Liver (tissue), 9 donors: Measurements from ENCODE around the gene DOK1. TPM values are rescaled to one million over a fixed set of nuclear protein-coding genes. Genes with fewer than 3 reads are reported as not detected.

Experiments used
- DNase-seq: peaks from one replicate; pipeline ENCODE4 v3.0.0-alpha.2; 2017; ENCODE audit warnings: low spot score
- H3K27ac ChIP-seq, 2 donors: one replicate each; pipeline ENCODE4 v1.7.0; 2013; ENCODE audit warnings: inconsistent platforms in 2 of 2, low read length in 2 of 2, control low read depth in 1 of 2, low read depth in 1 of 2, mild to moderate bottlenecking in 1 of 2
- H3K27me3 ChIP-seq, 4 donors: one replicate each; pipeline versions ENCODE4 v1.6.1 to v1.7.0; 2013; ENCODE audit warnings: low read length in 3 of 4, inconsistent platforms in 1 of 4, mild to moderate bottlenecking in 1 of 4, moderate library complexity in 1 of 4; ENCODE audit not compliant: control insufficient read depth in 4 of 4, insufficient read depth in 4 of 4
- H3K36me3 ChIP-seq, 4 donors: one replicate each; pipeline versions ENCODE4 v1.6.1 to v1.7.0; 2013; ENCODE audit warnings: low read length in 3 of 4, mild to moderate bottlenecking in 3 of 4, low read depth in 1 of 4, moderate library complexity in 1 of 4; ENCODE audit not compliant: control insufficient read depth in 4 of 4, insufficient read depth in 3 of 4
- H3K4me1 ChIP-seq, 4 donors: one replicate each; pipeline versions ENCODE4 v1.6.1 to v1.7.0; 2013; ENCODE audit warnings: low read length in 3 of 4, mild to moderate bottlenecking in 3 of 4, moderate library complexity in 1 of 4; ENCODE audit not compliant: control insufficient read depth in 4 of 4, insufficient read depth in 4 of 4
- H3K4me3 ChIP-seq, 3 donors: one replicate each; pipeline versions ENCODE4 v1.6.1 to v1.7.0; 2013; ENCODE audit warnings: low read length in 3 of 3, control low read depth in 1 of 3, low read depth in 1 of 3, mild to moderate bottlenecking in 1 of 3
- H3K9ac ChIP-seq, 2 donors: one replicate each; pipeline ENCODE4 v1.7.0; 2013; ENCODE audit warnings: low read length in 2 of 2, mild to moderate bottlenecking in 2 of 2, moderate library complexity in 2 of 2, control low read depth in 1 of 2, low read depth in 1 of 2
- H3K9me3 ChIP-seq, 4 donors: one replicate each; pipeline versions ENCODE4 v1.6.1 to v1.7.0; 2013; ENCODE audit warnings: low read length in 3 of 4; ENCODE audit not compliant: control insufficient read depth in 4 of 4
- EGR1 ChIP-seq, 2 donors: IDR thresholded peaks; 2 replicates each; pipeline ENCODE4 v1.6.1; 2016 to 2018; ENCODE audit warnings: antibody characterized with exemption in 2 of 2, low read depth in 2 of 2
- FOXA1 ChIP-seq: IDR thresholded peaks from 2 replicates; pipeline ENCODE4 v1.6.1; 2016; ENCODE audit warnings: antibody characterized with exemption
- FOXA2 ChIP-seq: IDR thresholded peaks from 2 replicates; pipeline ENCODE4 v1.6.1; 2016; ENCODE audit warnings: antibody characterized with exemption
- GABPA ChIP-seq, 2 donors: IDR thresholded peaks in 1 of 2; conservative IDR thresholded peaks in 1 of 2; 2 replicates each; pipeline ENCODE4 v1.6.1; 2016; ENCODE audit warnings: antibody characterized with exemption in 2 of 2, mild to moderate bottlenecking in 1 of 2, moderate library complexity in 1 of 2
- HNF4A ChIP-seq, 2 donors: conservative IDR thresholded peaks; 2 replicates each; pipeline ENCODE4 v1.6.1; 2016; ENCODE audit warnings: antibody characterized with exemption in 2 of 2, mild to moderate bottlenecking in 2 of 2
- HNF4G ChIP-seq: IDR thresholded peaks from 2 replicates; pipeline ENCODE4 v1.6.1; 2016; ENCODE audit warnings: antibody characterized with exemption
- JUND ChIP-seq, 2 donors: IDR thresholded peaks; 2 replicates each; pipeline ENCODE4 v1.6.1; 2016; ENCODE audit warnings: antibody characterized with exemption in 2 of 2
- NR2F2 ChIP-seq: IDR thresholded peaks from 2 replicates; pipeline ENCODE4 v1.6.1; 2016; ENCODE audit warnings: antibody characterized with exemption
- RAD21 ChIP-seq, 2 donors: IDR thresholded peaks; 2 replicates each; pipeline ENCODE4 v1.6.1; 2016; ENCODE audit warnings: antibody characterized with exemption in 2 of 2, mild to moderate bottlenecking in 2 of 2
- SP1 ChIP-seq: IDR thresholded peaks from 2 replicates; pipeline ENCODE4 v1.6.1; 2018; ENCODE audit warnings: antibody characterized with exemption, mild to moderate bottlenecking
- YY1 ChIP-seq: IDR thresholded peaks from 2 replicates; pipeline ENCODE4 v1.6.1; 2016; ENCODE audit warnings: antibody characterized with exemption, mild to moderate bottlenecking
- WGBS: extraction: QIAGEN DNeasy Blood & Tissue Kit; methylation state at CpG from one replicate; pipeline ENCODE4 v1.1.7; 2013; 5-methylcytosine and 5-hydroxymethylcytosine counted together
- polyA plus RNA-seq, 2 donors: library from polyadenylated mRNA; stranded (reverse) in 1 of 2; unstranded in 1 of 2; fragments of 200-250 nt in 1 of 2; fragments of >200 nt in 1 of 2; fragmentation: Nextera tagmentation in 1 of 2; extraction: Ambion mirVana in 1 of 2; gene quantifications; one replicate each; pipeline versions ENCODE4 v1.2.1 to v1.2.3, GENCODE V29; 2013 to 2015
- total RNA-seq, 2 donors: library from RNA; depleted of rRNA; stranded (reverse); fragments of >200 nt; gene quantifications; one replicate each; pipeline ENCODE4 v1.2.3, GENCODE V29; 2014
- TF ChIP-seq, protein P1 (sequence below): IDR thresholded peaks from 2 replicates; pipeline ENCODE4 v1.6.1; 2016; ENCODE audit warnings: antibody characterized with exemption, mild to moderate bottlenecking
- TF ChIP-seq, protein P2 (sequence below): IDR thresholded peaks from 2 replicates; pipeline ENCODE4 v1.6.1; 2016; ENCODE audit warnings: antibody characterized with exemption
- TF ChIP-seq, protein P3 (sequence below): IDR thresholded peaks from 2 replicates; pipeline ENCODE4 v1.6.1; 2016; ENCODE audit warnings: antibody characterized with exemption
- TF ChIP-seq, protein P4 (sequence below): fragments of 150-350 bp; IDR thresholded peaks from 2 replicates; pipeline ENCODE4 v1.5.1; 2017; ENCODE audit warnings: improper control_type of control experiment, low read depth, low read length; ENCODE audit not compliant: missing input control
- donor health status: healthy.
- donor health status: healthy.
- donor health status: healthy.
- donor health status: healthy.
- donor health status: healthy.

Gene DOK1
- total and polyA plus RNA-seq, 4 donors = 2.0 to 8.6 (median 4.1) TPM

DNA sequence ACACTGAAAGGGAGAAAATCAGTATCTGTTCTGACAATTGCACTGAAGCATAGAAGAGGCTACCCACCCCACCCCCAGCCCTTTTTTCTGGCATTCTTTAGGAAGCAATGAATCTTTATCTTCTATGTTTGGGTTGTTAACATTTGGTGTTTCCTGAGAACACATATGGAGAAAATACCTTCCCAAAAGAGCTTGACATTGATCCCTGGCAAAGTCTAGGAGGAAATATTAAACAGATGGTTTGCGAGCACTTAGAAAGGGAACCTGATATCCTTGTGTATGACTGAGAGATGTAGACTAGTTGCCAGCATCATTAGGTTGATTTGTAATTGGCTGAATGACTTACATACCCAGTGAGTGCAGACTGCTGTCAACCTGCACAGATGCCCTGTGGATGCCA, 42.9 kb downstream of the DOK1 start:
- 82% methylated on average over 1 of the region's 1 CpG for WGBS
- H3K36me3 ChIP-seq = no peaks in the 10 kb centered on the region

DNA sequence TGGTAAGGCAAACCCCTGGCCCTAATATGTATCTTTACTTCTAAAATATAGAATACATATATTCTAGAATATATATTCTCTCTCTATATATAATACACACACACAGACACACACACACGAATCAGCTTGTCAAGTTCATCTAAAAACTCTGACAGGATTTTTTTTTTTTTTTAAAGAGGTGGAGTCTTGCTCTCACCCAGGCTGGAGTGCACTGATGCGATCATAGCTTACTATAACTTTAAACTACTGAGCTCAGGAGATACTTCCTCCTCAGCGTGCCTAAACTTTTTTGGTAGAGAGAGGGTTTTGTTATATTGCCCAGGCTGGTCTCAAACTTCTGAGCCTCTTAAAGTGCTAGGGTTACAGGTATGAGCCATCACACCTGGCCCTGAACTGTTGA, 45.2 kb downstream of the DOK1 start:
- WGBS = 61% methylated on average over 3 of the region's 3 CpGs
- no peak overlapping the region for H3K4me3 ChIP-seq
- no peak overlapping the region for H3K9ac ChIP-seq
- no peaks in the 10 kb centered on the region for H3K9me3 ChIP-seq
- H3K4me1 ChIP-seq = no peaks in the 10 kb centered on the region
- no peak for DNase-seq
- no peaks in the 10 kb centered on the region for H3K36me3 ChIP-seq
- H3K27me3 ChIP-seq = peaks cover 0 to 8% (median 0%) of the 10 kb centered on the region in 4 donors
- no peak overlapping the region for H3K27ac ChIP-seq
- TF ChIP-seq HNF4A (conservative IDR thresholded peaks at IDR 0.05) (no peak), GABPA (IDR thresholded peaks at IDR 0.05 in 1 of 2, conservative IDR thresholded peaks at IDR 0.05 in 1 of 2) (no peak), HNF4G (no peak)
- TF ChIP-seq, protein P1, sequence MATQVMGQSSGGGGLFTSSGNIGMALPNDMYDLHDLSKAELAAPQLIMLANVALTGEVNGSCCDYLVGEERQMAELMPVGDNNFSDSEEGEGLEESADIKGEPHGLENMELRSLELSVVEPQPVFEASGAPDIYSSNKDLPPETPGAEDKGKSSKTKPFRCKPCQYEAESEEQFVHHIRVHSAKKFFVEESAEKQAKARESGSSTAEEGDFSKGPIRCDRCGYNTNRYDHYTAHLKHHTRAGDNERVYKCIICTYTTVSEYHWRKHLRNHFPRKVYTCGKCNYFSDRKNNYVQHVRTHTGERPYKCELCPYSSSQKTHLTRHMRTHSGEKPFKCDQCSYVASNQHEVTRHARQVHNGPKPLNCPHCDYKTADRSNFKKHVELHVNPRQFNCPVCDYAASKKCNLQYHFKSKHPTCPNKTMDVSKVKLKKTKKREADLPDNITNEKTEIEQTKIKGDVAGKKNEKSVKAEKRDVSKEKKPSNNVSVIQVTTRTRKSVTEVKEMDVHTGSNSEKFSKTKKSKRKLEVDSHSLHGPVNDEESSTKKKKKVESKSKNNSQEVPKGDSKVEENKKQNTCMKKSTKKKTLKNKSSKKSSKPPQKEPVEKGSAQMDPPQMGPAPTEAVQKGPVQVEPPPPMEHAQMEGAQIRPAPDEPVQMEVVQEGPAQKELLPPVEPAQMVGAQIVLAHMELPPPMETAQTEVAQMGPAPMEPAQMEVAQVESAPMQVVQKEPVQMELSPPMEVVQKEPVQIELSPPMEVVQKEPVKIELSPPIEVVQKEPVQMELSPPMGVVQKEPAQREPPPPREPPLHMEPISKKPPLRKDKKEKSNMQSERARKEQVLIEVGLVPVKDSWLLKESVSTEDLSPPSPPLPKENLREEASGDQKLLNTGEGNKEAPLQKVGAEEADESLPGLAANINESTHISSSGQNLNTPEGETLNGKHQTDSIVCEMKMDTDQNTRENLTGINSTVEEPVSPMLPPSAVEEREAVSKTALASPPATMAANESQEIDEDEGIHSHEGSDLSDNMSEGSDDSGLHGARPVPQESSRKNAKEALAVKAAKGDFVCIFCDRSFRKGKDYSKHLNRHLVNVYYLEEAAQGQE = no peak
- TF ChIP-seq, protein P2, sequence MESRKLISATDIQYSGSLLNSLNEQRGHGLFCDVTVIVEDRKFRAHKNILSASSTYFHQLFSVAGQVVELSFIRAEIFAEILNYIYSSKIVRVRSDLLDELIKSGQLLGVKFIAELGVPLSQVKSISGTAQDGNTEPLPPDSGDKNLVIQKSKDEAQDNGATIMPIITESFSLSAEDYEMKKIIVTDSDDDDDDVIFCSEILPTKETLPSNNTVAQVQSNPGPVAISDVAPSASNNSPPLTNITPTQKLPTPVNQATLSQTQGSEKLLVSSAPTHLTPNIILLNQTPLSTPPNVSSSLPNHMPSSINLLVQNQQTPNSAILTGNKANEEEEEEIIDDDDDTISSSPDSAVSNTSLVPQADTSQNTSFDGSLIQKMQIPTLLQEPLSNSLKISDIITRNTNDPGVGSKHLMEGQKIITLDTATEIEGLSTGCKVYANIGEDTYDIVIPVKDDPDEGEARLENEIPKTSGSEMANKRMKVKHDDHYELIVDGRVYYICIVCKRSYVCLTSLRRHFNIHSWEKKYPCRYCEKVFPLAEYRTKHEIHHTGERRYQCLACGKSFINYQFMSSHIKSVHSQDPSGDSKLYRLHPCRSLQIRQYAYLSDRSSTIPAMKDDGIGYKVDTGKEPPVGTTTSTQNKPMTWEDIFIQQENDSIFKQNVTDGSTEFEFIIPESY = no peak
- TF ChIP-seq, protein P3, sequence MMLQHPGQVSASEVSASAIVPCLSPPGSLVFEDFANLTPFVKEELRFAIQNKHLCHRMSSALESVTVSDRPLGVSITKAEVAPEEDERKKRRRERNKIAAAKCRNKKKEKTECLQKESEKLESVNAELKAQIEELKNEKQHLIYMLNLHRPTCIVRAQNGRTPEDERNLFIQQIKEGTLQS = no peak

More for the DNA sequence above, 42.9 kb downstream of the DOK1 start:
- no peak overlapping the region for H3K9ac ChIP-seq
- no peak for DNase-seq
- no peak for TF ChIP-seq RAD21 (IDR thresholded peaks at IDR 0.05)
- TF ChIP-seq, protein P1 = no peak
- no peak for TF ChIP-seq SP1
- no peak for TF ChIP-seq FOXA2
- no peak for TF ChIP-seq JUND (IDR thresholded peaks at IDR 0.05)
- TF ChIP-seq, protein P4, sequence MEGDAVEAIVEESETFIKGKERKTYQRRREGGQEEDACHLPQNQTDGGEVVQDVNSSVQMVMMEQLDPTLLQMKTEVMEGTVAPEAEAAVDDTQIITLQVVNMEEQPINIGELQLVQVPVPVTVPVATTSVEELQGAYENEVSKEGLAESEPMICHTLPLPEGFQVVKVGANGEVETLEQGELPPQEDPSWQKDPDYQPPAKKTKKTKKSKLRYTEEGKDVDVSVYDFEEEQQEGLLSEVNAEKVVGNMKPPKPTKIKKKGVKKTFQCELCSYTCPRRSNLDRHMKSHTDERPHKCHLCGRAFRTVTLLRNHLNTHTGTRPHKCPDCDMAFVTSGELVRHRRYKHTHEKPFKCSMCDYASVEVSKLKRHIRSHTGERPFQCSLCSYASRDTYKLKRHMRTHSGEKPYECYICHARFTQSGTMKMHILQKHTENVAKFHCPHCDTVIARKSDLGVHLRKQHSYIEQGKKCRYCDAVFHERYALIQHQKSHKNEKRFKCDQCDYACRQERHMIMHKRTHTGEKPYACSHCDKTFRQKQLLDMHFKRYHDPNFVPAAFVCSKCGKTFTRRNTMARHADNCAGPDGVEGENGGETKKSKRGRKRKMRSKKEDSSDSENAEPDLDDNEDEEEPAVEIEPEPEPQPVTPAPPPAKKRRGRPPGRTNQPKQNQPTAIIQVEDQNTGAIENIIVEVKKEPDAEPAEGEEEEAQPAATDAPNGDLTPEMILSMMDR = no peak
- TF ChIP-seq GABPA (IDR thresholded peaks at IDR 0.05 in 1 of 2, conservative IDR thresholded peaks at IDR 0.05 in 1 of 2) = no peak
- no peak for TF ChIP-seq HNF4G
- TF ChIP-seq FOXA1 = no peak
- no peak for TF ChIP-seq NR2F2
- no peak for TF ChIP-seq HNF4A (conservative IDR thresholded peaks at IDR 0.05)
- TF ChIP-seq EGR1 (IDR thresholded peaks at IDR 0.05; ENCODE audit: low read depth in 2 of 2) = no peak
- no peak for TF ChIP-seq YY1
- TF ChIP-seq, protein P3 = no peak
- TF ChIP-seq, protein P2 = no peak
- H3K27me3 ChIP-seq = peaks cover 0 to 4% (median under 1%) of the 10 kb centered on the region in 4 donors
- no peak overlapping the region for H3K4me3 ChIP-seq
- H3K9me3 ChIP-seq = no peaks in the 10 kb centered on the region
- H3K4me1 ChIP-seq = no peaks in the 10 kb centered on the region
- no peak overlapping the region for H3K27ac ChIP-seq
